GM12878 (cell line): Measurements from ENCODE around the gene RYR2. TPM values are rescaled to one million over a fixed set of nuclear protein-coding genes. Genes with fewer than 3 reads are reported as not detected.

Experiments
- ATAC-seq: fragments of 200-7000 bp; cut with Tn5 transposase; 3 replicates; pipeline ENCODE4 v1.9.1; 2020; ENCODE audit warnings: mild to moderate bottlenecking, moderate library complexity
- BruUV-seq: library from RNA; stranded (reverse); fragments of 400-500 nt; replicated peaks from 2 replicates; lab custom pipeline; 2021; lab: Mats Ljungman, UMichigan
- CTCF ChIA-PET: fragments of 300-600 bp; sonication (Branson Sonifier 250); formaldehyde crosslinking; extraction: SDS; loops from one replicate; lab custom pipeline; 2021; ENCODE audit warnings: inconsistent platforms; lab: Yijun Ruan, JAX
- POLR2A ChIA-PET: fragments of 350-600 bp; formaldehyde crosslinking; extraction: SDS; loops from one replicate; lab custom pipeline; 2021; ENCODE audit warnings: inconsistent platforms; lab: Charles Lee
- RAD21 ChIA-PET: fragments of 300-600 bp; sonication (Branson Sonifier 250); formaldehyde crosslinking; loops from one replicate; lab custom pipeline; 2023; ENCODE audit warnings: antibody characterized with exemption; ENCODE audit not compliant: unreplicated experiment; lab: Charles Lee
- SMC1A ChIA-PET: fragments of 300-600 bp; sonication (Branson Sonifier 250); formaldehyde crosslinking; loops from one replicate; lab custom pipeline; 2023; ENCODE audit not compliant: unreplicated experiment, uncharacterized antibody; lab: Charles Lee
- DNase-seq: peaks from one replicate; pipeline ENCODE4 v3.0.0-alpha.2; 2011; ENCODE audit warnings: low read depth, low spot score
- FAIRE-seq: peaks from 3 replicates; lab custom pipeline; 2011; peaks lifted over from hg19 to GRCh38; lab: Jason Lieb, UNC
- H2AFZ ChIP-seq: 2 replicates; pipeline ENCODE4 v1.6.0; 2011; ENCODE audit warnings: low read depth, low read length, control low read depth; ENCODE audit not compliant: control insufficient read depth
- H3K27ac ChIP-seq: 2 replicates; pipeline ENCODE4 v1.5.1; 2011; ENCODE audit warnings: control low read depth; ENCODE audit not compliant: control insufficient read depth, insufficient read depth
- H3K27me3 ChIP-seq, 2 experiments: replicated peaks in 1 of 2; 2 replicates each; pipeline versions ENCODE4 v1.6.0 to v1.6.1; 2011; ENCODE audit warnings: low read length in 1 of 2; ENCODE audit not compliant: control insufficient read depth in 2 of 2, insufficient read depth in 2 of 2
- H3K36me3 ChIP-seq, 2 experiments: 2 replicates each; pipeline ENCODE4 v1.5.1; 2011; ENCODE audit warnings: low read length in 1 of 2; ENCODE audit not compliant: control insufficient read depth in 2 of 2, insufficient read depth in 2 of 2
- H3K4me1 ChIP-seq: 2 replicates; pipeline ENCODE4 v1.6.1; 2011; ENCODE audit warnings: mild to moderate bottlenecking, low read length, moderate library complexity, mixed read lengths; ENCODE audit not compliant: control insufficient read depth, insufficient read depth
- H3K4me2 ChIP-seq: 2 replicates; pipeline ENCODE4 v1.6.0; 2011; ENCODE audit warnings: control low read depth; ENCODE audit not compliant: control insufficient read depth, insufficient read depth
- H3K4me3 ChIP-seq: fragments of 200-600 bp; sonication (generic); 2 replicates; pipeline ENCODE4 v1.5.1; 2016
- H3K79me2 ChIP-seq: 2 replicates; pipeline ENCODE4 v1.6.0; 2011; ENCODE audit warnings: low read length; ENCODE audit not compliant: control insufficient read depth, insufficient read depth
- H3K9ac ChIP-seq: 2 replicates; pipeline ENCODE4 v1.8.0; 2011; ENCODE audit warnings: low read length, control low read depth, mixed read lengths; ENCODE audit not compliant: control insufficient read depth, insufficient read depth
- H3K9me3 ChIP-seq: replicated peaks from 3 replicates; pipeline ENCODE4 v1.5.1; 2011; ENCODE audit warnings: mild to moderate bottlenecking, low read length; ENCODE audit not compliant: control insufficient read depth, insufficient read depth
- H4K20me1 ChIP-seq: 2 replicates; pipeline ENCODE4 v1.6.0; 2011; ENCODE audit not compliant: control insufficient read depth, insufficient read depth
- CBX3 ChIP-seq: fragments of 200-600 bp; sonication (generic); IDR thresholded peaks from 2 replicates; pipeline ENCODE4 v1.6.1; 2016; ENCODE audit warnings: low read depth, borderline replicate concordance
- ETV6 ChIP-seq, 2 experiments: fragments of 450-650 bp in 1 of 2; IDR thresholded peaks in 1 of 2; conservative IDR thresholded peaks in 1 of 2; 2 replicates each; pipeline ENCODE4 v1.6.1; 2014; ENCODE audit warnings: antibody characterized with exemption in 1 of 2, borderline replicate concordance in 1 of 2, low read depth in 1 of 2, mild to moderate bottlenecking in 1 of 2, moderate library complexity in 1 of 2
- GABPA ChIP-seq: IDR thresholded peaks from 2 replicates; pipeline ENCODE4 v1.6.1; 2014; ENCODE audit warnings: antibody characterized with exemption, low read depth, mild to moderate bottlenecking, inconsistent platforms
- HCFC1 ChIP-seq: fragments of 150-350 bp; IDR thresholded peaks from 2 replicates; pipeline ENCODE4 v1.6.1; 2014; ENCODE audit warnings: low read length
- IRF4 ChIP-seq: IDR thresholded peaks from 2 replicates; pipeline ENCODE4 v1.6.1; 2011; ENCODE audit warnings: low read depth, low read length
- LARP7 ChIP-seq: fragments of 450-650 bp; IDR thresholded peaks from 2 replicates; pipeline ENCODE4 v1.6.1; 2017; ENCODE audit warnings: mild to moderate bottlenecking
- MXI1 ChIP-seq: fragments of 150-350 bp; IDR thresholded peaks from 2 replicates; pipeline ENCODE4 v1.6.1; 2011; ENCODE audit warnings: low read depth, mild to moderate bottlenecking, inconsistent platforms, low read length, improper control_type of control experiment
- PAX5 ChIP-seq: IDR thresholded peaks from 2 replicates; pipeline ENCODE4 v1.6.1; 2011; ENCODE audit warnings: low read depth, low read length, borderline replicate concordance
- RAD21 ChIP-seq: IDR thresholded peaks from 2 replicates; pipeline ENCODE4 v1.6.1; 2011; ENCODE audit warnings: mild to moderate bottlenecking, low read depth, low read length, moderate library complexity; ENCODE audit not compliant: insufficient read depth
- RCOR1 ChIP-seq: conservative IDR thresholded peaks from 2 replicates; pipeline ENCODE4 v1.6.1; 2012; ENCODE audit warnings: low read depth, low read length, improper control_type of control experiment
- SIX5 ChIP-seq: IDR thresholded peaks from 2 replicates; pipeline ENCODE4 v1.6.1; 2011; ENCODE audit warnings: mild to moderate bottlenecking, low read depth, low read length, moderate library complexity; ENCODE audit not compliant: severe bottlenecking
- TCF12 ChIP-seq: IDR thresholded peaks from 2 replicates; pipeline ENCODE4 v1.6.1; 2011; ENCODE audit warnings: low read depth, mild to moderate bottlenecking, low read length
- ZNF24 ChIP-seq: fragments of 450-650 bp; IDR thresholded peaks from 2 replicates; pipeline ENCODE4 v1.6.1; 2017; ENCODE audit warnings: antibody characterized with exemption, mild to moderate bottlenecking
- ZNF384 ChIP-seq: IDR thresholded peaks from 2 replicates; pipeline ENCODE4 v1.6.1; 2012; ENCODE audit warnings: low read depth, mild to moderate bottlenecking, low read length, improper control_type of control experiment, borderline replicate concordance
- WGBS: methylation state at CpG from one replicate; pipeline ENCODE4 v1.1.6; 2016; ENCODE audit warnings: low lambda C conversion rate; ENCODE audit not compliant: insufficient replicate concordance, insufficient coverage; ENCODE audit errors: missing lambda C conversion rate; 5-methylcytosine and 5-hydroxymethylcytosine counted together
- in situ Hi-C: fragments of 300-500 bp; cut with MboI; formaldehyde crosslinking; loops from 9 replicates; pipeline ENCODE4 v1.14.3; 2018; ENCODE audit warnings: mixed read lengths
- intact Hi-C: fragments of 100-400 bp; cut with micrococcal nuclease; formaldehyde crosslinking; loops from one replicate; pipeline ENCODE4 v1.14.2; 2022; ENCODE audit not compliant: unreplicated experiment
- polyA plus RNA-seq, 11 experiments: library from polyadenylated mRNA; depleted of rRNA in 4 of 11; unstranded in 6 of 11; stranded (reverse) in 5 of 11; fragments of >200 nt; fragmentation: Nextera tagmentation in 4 of 11; fragmentation: Illumina TruSeq in 1 of 11; extraction: Ambion mirVana in 4 of 11; extraction: Trizol in 1 of 11; gene quantifications; 1 replicate in 1 of 11; 2 replicates in 10 of 11; pipeline versions ENCODE4 v1.2.1 to v1.2.3, GENCODE V29; 2011 to 2016; ENCODE audit warnings: inconsistent platforms in 2 of 11, missing spikeins in 2 of 11, low read depth in 1 of 11
- total RNA-seq, 4 experiments: library from RNA; depleted of rRNA in 3 of 4; stranded (reverse); fragments of >200 nt in 3 of 4; fragmentation: Illumina TruSeq in 1 of 4; extraction: Trizol in 1 of 4; gene quantifications; 2 replicates each; pipeline versions ENCODE4 v1.2.1 to v1.2.3, GENCODE V29; 2013 to 2021
- TF ChIP-seq, protein P1 (sequence below), 3 experiments: IDR thresholded peaks in 2 of 3; conservative IDR thresholded peaks in 1 of 3; 2 replicates each; pipeline ENCODE4 v1.5.1; 2011; ENCODE audit warnings: low read depth in 3 of 3, low read length in 3 of 3, mild to moderate bottlenecking in 3 of 3, control low read depth in 2 of 3, moderate library complexity in 2 of 3, inconsistent platforms in 1 of 3, mixed read lengths in 1 of 3; ENCODE audit not compliant: control insufficient read depth in 2 of 3, insufficient read depth in 1 of 3; ENCODE audit errors: extremely low read depth in 1 of 3
- TF ChIP-seq, protein P2 (sequence below): IDR thresholded peaks from 2 replicates; pipeline ENCODE4 v1.6.1; 2012; ENCODE audit warnings: improper control_type of control experiment, low read depth, low read length; ENCODE audit not compliant: insufficient replicate concordance

RYR2 gene
- total and polyA plus RNA-seq, 10 of the 15 experiments (the other 5 are each of a cell fraction or from before 2014, with no cell fraction given) = 0.01 to 0.04 TPM; not detected in 8

- no peaks in the 10 kb centered on the region for H3K9me3 ChIP-seq
- FAIRE-seq (no peak), DNase-seq (no peak), ATAC-seq (peak; percentile 57)
- H3K9ac ChIP-seq = no peak overlapping the region
- no peak overlapping the region for H2AFZ ChIP-seq
- H3K4me3 ChIP-seq = no peak overlapping the region
- POLR2A ChIA-PET = no interaction called here
- no TSS peak for BruUV-seq
- WGBS = under 1% methylated on average over 5 of the region's 5 CpGs
- no peaks in the 10 kb centered on the region for H3K79me2 ChIP-seq
- no peak overlapping the region for H3K27ac ChIP-seq
- RAD21 ChIA-PET = no interaction called here
- no peaks in the 10 kb centered on the region for H4K20me1 ChIP-seq
- in situ Hi-C loops (no loop called here), intact Hi-C loops (no loop called here)
- no peak overlapping the region for H3K4me2 ChIP-seq
- no peaks in the 10 kb centered on the region for H3K27me3 ChIP-seq
- no peaks in the 10 kb centered on the region for H3K4me1 ChIP-seq
- TF ChIP-seq MXI1 = no peak
- TF ChIP-seq, protein P1, sequence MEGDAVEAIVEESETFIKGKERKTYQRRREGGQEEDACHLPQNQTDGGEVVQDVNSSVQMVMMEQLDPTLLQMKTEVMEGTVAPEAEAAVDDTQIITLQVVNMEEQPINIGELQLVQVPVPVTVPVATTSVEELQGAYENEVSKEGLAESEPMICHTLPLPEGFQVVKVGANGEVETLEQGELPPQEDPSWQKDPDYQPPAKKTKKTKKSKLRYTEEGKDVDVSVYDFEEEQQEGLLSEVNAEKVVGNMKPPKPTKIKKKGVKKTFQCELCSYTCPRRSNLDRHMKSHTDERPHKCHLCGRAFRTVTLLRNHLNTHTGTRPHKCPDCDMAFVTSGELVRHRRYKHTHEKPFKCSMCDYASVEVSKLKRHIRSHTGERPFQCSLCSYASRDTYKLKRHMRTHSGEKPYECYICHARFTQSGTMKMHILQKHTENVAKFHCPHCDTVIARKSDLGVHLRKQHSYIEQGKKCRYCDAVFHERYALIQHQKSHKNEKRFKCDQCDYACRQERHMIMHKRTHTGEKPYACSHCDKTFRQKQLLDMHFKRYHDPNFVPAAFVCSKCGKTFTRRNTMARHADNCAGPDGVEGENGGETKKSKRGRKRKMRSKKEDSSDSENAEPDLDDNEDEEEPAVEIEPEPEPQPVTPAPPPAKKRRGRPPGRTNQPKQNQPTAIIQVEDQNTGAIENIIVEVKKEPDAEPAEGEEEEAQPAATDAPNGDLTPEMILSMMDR (IDR thresholded peaks at IDR 0.05 in 2 of 3, conservative IDR thresholded peaks at IDR 0.05 in 1 of 3; ENCODE audit: control insufficient read depth in 2 of 3, extremely low read depth in 1 of 3, insufficient read depth in 1 of 3, low read depth in 3 of 3, low read length in 3 of 3) = peak; percentile 43 to 47 (median 44); a peak in 5 of 6 replicates
- TF ChIP-seq ETV6 (conservative IDR thresholded peaks at IDR 0.05 in 1 of 2, IDR thresholded peaks at IDR 0.05 in 1 of 2; ENCODE audit: borderline replicate concordance in 1 of 2, low read depth in 1 of 2) = no peak
- TF ChIP-seq CBX3 = no peak
- no peak for TF ChIP-seq HCFC1
- TF ChIP-seq GABPA = no peak
- no peak for TF ChIP-seq PAX5
- TF ChIP-seq RCOR1 = no peak
- TF ChIP-seq ZNF384 = peak; percentile 14; the same call in 1 of the 2 replicates
- TF ChIP-seq TCF12 = no peak
- no peak for TF ChIP-seq SIX5
- TF ChIP-seq ZNF24 = no peak
- TF ChIP-seq, protein P2, sequence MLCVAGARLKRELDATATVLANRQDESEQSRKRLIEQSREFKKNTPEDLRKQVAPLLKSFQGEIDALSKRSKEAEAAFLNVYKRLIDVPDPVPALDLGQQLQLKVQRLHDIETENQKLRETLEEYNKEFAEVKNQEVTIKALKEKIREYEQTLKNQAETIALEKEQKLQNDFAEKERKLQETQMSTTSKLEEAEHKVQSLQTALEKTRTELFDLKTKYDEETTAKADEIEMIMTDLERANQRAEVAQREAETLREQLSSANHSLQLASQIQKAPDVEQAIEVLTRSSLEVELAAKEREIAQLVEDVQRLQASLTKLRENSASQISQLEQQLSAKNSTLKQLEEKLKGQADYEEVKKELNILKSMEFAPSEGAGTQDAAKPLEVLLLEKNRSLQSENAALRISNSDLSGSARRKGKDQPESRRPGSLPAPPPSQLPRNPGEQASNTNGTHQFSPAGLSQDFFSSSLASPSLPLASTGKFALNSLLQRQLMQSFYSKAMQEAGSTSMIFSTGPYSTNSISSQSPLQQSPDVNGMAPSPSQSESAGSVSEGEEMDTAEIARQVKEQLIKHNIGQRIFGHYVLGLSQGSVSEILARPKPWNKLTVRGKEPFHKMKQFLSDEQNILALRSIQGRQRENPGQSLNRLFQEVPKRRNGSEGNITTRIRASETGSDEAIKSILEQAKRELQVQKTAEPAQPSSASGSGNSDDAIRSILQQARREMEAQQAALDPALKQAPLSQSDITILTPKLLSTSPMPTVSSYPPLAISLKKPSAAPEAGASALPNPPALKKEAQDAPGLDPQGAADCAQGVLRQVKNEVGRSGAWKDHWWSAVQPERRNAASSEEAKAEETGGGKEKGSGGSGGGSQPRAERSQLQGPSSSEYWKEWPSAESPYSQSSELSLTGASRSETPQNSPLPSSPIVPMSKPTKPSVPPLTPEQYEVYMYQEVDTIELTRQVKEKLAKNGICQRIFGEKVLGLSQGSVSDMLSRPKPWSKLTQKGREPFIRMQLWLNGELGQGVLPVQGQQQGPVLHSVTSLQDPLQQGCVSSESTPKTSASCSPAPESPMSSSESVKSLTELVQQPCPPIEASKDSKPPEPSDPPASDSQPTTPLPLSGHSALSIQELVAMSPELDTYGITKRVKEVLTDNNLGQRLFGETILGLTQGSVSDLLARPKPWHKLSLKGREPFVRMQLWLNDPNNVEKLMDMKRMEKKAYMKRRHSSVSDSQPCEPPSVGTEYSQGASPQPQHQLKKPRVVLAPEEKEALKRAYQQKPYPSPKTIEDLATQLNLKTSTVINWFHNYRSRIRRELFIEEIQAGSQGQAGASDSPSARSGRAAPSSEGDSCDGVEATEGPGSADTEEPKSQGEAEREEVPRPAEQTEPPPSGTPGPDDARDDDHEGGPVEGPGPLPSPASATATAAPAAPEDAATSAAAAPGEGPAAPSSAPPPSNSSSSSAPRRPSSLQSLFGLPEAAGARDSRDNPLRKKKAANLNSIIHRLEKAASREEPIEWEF = no peak
- TF ChIP-seq RAD21 = peak; percentile 47
- no peak for TF ChIP-seq LARP7
- no peak for TF ChIP-seq IRF4
- SMC1A ChIA-PET = interaction anchor here (1.1 to 1.2 kb wide), 2 partner anchors 15 to 475 kb away, joined by 3 to 4 read pairs; no protein-coding TSS in a partner anchor
- CTCF ChIA-PET = interaction anchor here (0.6 to 1.3 kb wide), 8 partner anchors 14 to 1084 kb away, joined by 3 to 5 read pairs (median 3); no protein-coding TSS in a partner anchor
- no peaks in the 10 kb centered on the region for H3K36me3 ChIP-seq
These were observed 772.4 kb downstream of the RYR2 start for GRCh38 chr1:237814319-237814924.
